Tibial nerve (tissue), 4 donors: ENCODE measurements around the gene PGBD1. TPM values are rescaled to one million over a fixed set of nuclear protein-coding genes. Genes with fewer than 3 reads are reported as not detected.

Experiments used
- DNase-seq, 2 donors: peaks; one replicate each; pipeline ENCODE4 v3.0.0-alpha.2; 2019; ENCODE audit warnings: low spot score in 2 of 2
- H3K27ac ChIP-seq, 4 donors: fragments of 200-600 bp; sonication (generic) in 3 of 4; one replicate each; pipeline ENCODE4 v1.5.1; 2017 to 2019; ENCODE audit warnings: mild to moderate bottlenecking in 1 of 4
- H3K27me3 ChIP-seq, 2 donors: fragments of 200-600 bp; sonication (generic) in 1 of 2; one replicate each; pipeline versions ENCODE4 v1.5.1 to v1.6.0; 2017 to 2019
- H3K36me3 ChIP-seq, 3 donors: fragments of 200-600 bp; sonication (generic); one replicate each; pipeline ENCODE4 v1.5.1; 2018 to 2019
- H3K4me1 ChIP-seq, 4 donors: fragments of 200-600 bp; sonication (generic) in 3 of 4; one replicate each; pipeline ENCODE4 v1.5.1; 2017 to 2019
- H3K4me3 ChIP-seq, 4 donors: fragments of 200-600 bp; sonication (generic) in 3 of 4; one replicate each; pipeline ENCODE4 v1.5.1; 2017 to 2019; ENCODE audit warnings: mild to moderate bottlenecking in 1 of 4, moderate library complexity in 1 of 4
- H3K9me3 ChIP-seq, 4 donors: fragments of 200-600 bp; sonication (generic) in 3 of 4; one replicate each; pipeline ENCODE4 v1.5.1; 2017 to 2019
- EP300 ChIP-seq, 2 donors: sonication (generic); formaldehyde crosslinking; IDR thresholded peaks; one replicate each; pipeline ENCODE4 v1.6.1; 2017; ENCODE audit warnings: antibody characterized with exemption in 2 of 2, mild to moderate bottlenecking in 1 of 2
- POLR2A ChIP-seq, 2 donors: fragments of 450-650 bp; IDR thresholded peaks; one replicate each; pipeline ENCODE4 v1.6.1; 2017; ENCODE audit warnings: antibody characterized with exemption in 2 of 2, mild to moderate bottlenecking in 2 of 2, moderate library complexity in 2 of 2
- WGBS, 2 donors: methylation state at CpG; one replicate each; pipeline ENCODE4 v1.1.5; 2018; 5-methylcytosine and 5-hydroxymethylcytosine counted together
- total RNA-seq, 4 donors: library from RNA; depleted of rRNA; stranded (reverse); fragments of >200 nt; gene quantifications; one replicate each; pipeline ENCODE4 v1.1.0, GENCODE V29; 2016
- TF ChIP-seq, protein P1 (sequence below), 5 experiments: fragments of 200-600 bp in 3 of 5; fragments of 450-650 bp in 2 of 5; sonication (generic) in 3 of 5; IDR thresholded peaks; one replicate each; pipeline ENCODE4 v1.5.1; 2016 to 2019; ENCODE audit warnings: antibody characterized with exemption in 5 of 5, mild to moderate bottlenecking in 3 of 5, moderate library complexity in 2 of 5

Gene PGBD1
- total RNA-seq, 4 donors from 2014 or later = 5.0 to 6.9 (median 6.5) TPM

GRCh38 chr6:28263922-28264321, 17.4 kb upstream of the PGBD1 start:
- no peak overlapping the region for H3K4me3 ChIP-seq
- peaks cover 0 to 31% (median 5%) of the 10 kb centered on the region in 4 donors for H3K4me1 ChIP-seq
- no peaks in the 10 kb centered on the region for H3K27me3 ChIP-seq
- WGBS, 2 donors = 34 to 39% methylated on average over 2 of the region's 2 CpGs
- H3K9me3 ChIP-seq = peaks cover 0 to 24% (median 0%) of the 10 kb centered on the region in 4 donors
- no peak for DNase-seq
- H3K27ac ChIP-seq = no peak overlapping the region
- TF ChIP-seq, protein P1, sequence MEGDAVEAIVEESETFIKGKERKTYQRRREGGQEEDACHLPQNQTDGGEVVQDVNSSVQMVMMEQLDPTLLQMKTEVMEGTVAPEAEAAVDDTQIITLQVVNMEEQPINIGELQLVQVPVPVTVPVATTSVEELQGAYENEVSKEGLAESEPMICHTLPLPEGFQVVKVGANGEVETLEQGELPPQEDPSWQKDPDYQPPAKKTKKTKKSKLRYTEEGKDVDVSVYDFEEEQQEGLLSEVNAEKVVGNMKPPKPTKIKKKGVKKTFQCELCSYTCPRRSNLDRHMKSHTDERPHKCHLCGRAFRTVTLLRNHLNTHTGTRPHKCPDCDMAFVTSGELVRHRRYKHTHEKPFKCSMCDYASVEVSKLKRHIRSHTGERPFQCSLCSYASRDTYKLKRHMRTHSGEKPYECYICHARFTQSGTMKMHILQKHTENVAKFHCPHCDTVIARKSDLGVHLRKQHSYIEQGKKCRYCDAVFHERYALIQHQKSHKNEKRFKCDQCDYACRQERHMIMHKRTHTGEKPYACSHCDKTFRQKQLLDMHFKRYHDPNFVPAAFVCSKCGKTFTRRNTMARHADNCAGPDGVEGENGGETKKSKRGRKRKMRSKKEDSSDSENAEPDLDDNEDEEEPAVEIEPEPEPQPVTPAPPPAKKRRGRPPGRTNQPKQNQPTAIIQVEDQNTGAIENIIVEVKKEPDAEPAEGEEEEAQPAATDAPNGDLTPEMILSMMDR (IDR thresholded peaks at IDR 0.05) = no peak
- TF ChIP-seq POLR2A (IDR thresholded peaks at IDR 0.05) (no peak), EP300 (IDR thresholded peaks at IDR 0.05) (no peak)
- H3K36me3 ChIP-seq = no peaks in the 10 kb centered on the region

DNA sequence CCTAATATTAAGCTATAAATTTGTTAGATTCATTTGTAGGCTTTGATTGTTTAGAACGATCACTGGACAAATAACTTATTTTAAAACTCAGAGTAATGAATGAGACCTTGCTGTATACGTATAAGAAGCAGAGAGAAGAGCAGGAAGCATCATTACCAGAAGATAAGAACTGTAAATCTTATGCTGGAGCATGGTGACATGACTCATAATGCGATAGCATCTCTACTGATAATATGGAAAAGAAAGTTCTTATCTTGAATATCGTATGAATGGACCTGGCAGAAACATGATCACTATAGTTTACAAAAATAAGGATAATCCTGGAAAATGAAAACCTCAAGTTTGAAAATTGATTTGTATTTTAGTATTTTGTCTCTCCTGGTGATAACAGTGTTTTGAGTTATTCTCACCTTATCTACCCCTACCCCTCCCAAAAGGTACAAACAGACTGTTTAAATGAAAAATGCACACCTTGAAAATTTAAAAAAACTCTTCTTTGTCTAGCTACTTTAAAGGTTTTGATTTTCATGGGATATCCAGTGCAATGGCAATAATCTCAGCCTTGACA, 16.5 kb upstream of the PGBD1 start:
- peaks cover 0 to 2% (median 0%) of the 10 kb centered on the region in 3 donors for H3K36me3 ChIP-seq
- H3K9me3 ChIP-seq = peaks cover 0 to 14% (median 0%) of the 10 kb centered on the region in 4 donors
- H3K27ac ChIP-seq = no peak overlapping the region
- 69 to 70% methylated on average over 4 of the region's 4 CpGs for WGBS, 2 donors
- no peaks in the 10 kb centered on the region for H3K27me3 ChIP-seq
- no peak for TF ChIP-seq POLR2A (IDR thresholded peaks at IDR 0.05)
- TF ChIP-seq, protein P1 (IDR thresholded peaks at IDR 0.05) = no peak
- no peak for TF ChIP-seq EP300 (IDR thresholded peaks at IDR 0.05)
- H3K4me3 ChIP-seq = no peak overlapping the region
- DNase-seq = no peak
- peaks cover 0 to 31% (median 2%) of the 10 kb centered on the region in 4 donors for H3K4me1 ChIP-seq

DNA sequence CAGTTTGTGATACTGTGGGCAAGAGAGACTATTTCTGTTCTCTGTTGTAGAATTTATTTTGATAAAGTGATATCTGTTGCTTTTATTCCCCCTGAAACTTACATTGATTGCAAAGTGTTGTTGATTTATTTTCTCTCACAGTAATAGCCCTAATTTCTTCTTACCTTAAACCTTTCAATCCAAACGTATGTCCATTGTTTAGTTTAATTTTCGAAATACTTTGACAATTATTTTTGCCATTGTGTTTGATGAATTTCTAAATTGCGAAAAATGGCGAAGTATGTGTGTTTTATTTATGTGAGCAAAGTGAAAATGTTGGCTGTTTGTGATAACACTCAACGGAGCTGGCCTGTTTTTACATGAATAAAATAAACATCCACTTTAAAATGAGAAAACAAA, 14.8 kb upstream of the PGBD1 start:
- Histone ChIP-seq H3K27ac (peak overlapping the region; percentile 57 to 93 (median 86)), H3K27me3 (no peaks in the 10 kb centered on the region), H3K36me3 (peaks cover 0 to 13% (median 0%) of the 10 kb centered on the region in 3 donors), H3K4me3 (peak overlapping the region; percentile 10 to 90 (median 60)), H3K4me1 (peaks cover 0 to 31% (median 2%) of the 10 kb centered on the region in 4 donors), H3K9me3 (no peaks in the 10 kb centered on the region)
- TF ChIP-seq POLR2A (IDR thresholded peaks at IDR 0.05) (no peak), EP300 (IDR thresholded peaks at IDR 0.05) (no peak)
- TF ChIP-seq, protein P1 (IDR thresholded peaks at IDR 0.05) = no peak
- DNase-seq = no peak
- WGBS, 2 donors = 5 to 8% methylated on average over 5 of the region's 5 CpGs

GRCh38 chr6:28266962-28267694, 14.2 kb upstream of the PGBD1 start, which contains the start of gene ZSCAN26:
Gene ZSCAN26, plus strand, starts transcription at chr6:28267143. Its CDS starts 4,777 bp downstream, at chr6:28271920.
- Histone ChIP-seq H3K27me3 (no peaks in the 10 kb centered on the region), H3K36me3 (peaks cover 0 to 18% (median 0%) of the 10 kb centered on the region in 3 donors), H3K4me3 (peak within 1 kb of the TSS; percentile 41 to 90 (median 77)), H3K4me1 (peaks cover 0 to 31% (median 2%) of the 10 kb centered on the region in 4 donors), H3K9me3 (no peaks in the 10 kb centered on the region), H3K27ac (peak within 1 kb of the TSS; percentile 57 to 93 (median 86))
- TF ChIP-seq, protein P1 (IDR thresholded peaks at IDR 0.05) = no peak
- no peak for TF ChIP-seq POLR2A (IDR thresholded peaks at IDR 0.05)
- peak; percentile 37 to 88 for TF ChIP-seq EP300 (IDR thresholded peaks at IDR 0.05)
- WGBS, 2 donors = 0 to 1% methylated on average over 24 to 32 of the region's 32 CpGs
- peak; percentile 49 to 74 for DNase-seq

DNA sequence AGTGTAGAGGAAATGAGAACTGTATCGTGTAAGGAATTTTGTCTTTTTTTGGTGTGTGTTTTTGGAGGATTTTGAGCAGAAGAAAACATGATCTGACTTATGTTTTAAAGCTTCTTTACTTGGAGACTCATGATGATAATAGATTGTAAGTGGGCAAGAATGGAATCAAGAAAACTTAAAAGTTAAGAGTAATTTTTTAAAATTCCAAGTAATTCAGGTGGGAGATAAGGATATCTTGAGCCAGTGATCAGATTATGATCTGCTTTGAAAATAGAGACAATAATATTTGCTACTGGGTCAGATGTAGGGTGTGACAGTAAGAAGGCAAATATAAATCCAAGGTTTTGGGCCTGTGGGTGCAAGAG, 13.7 kb upstream of the PGBD1 start:
- TF ChIP-seq POLR2A (IDR thresholded peaks at IDR 0.05) (no peak), EP300 (IDR thresholded peaks at IDR 0.05) (no peak)
- TF ChIP-seq, protein P1 (IDR thresholded peaks at IDR 0.05) = no peak
- peaks cover 0 to 31% (median 2%) of the 10 kb centered on the region in 4 donors for H3K4me1 ChIP-seq
- H3K36me3 ChIP-seq = peaks cover 0 to 24% (median 0%) of the 10 kb centered on the region in 3 donors
- no peaks in the 10 kb centered on the region for H3K27me3 ChIP-seq
- no peak for DNase-seq
- WGBS, 2 donors = 0 to 2% methylated on average over 1 of the region's 1 CpG
- peak overlapping the region; percentile 41 to 90 (median 77) for H3K4me3 ChIP-seq
- peak overlapping the region in 3 of 4 donors; percentile 86 to 93 (median 87) for H3K27ac ChIP-seq
- H3K9me3 ChIP-seq = no peaks in the 10 kb centered on the region
